C4-2B (cell line): ENCODE results near the gene FDXR.

Experiments
- ZFX ChIP-seq: fragments of 450-650 bp; IDR thresholded peaks from 2 replicates; pipeline ENCODE4 v1.6.1; 2017
- TF ChIP-seq, protein P1 (sequence below): fragments of 450-650 bp; conservative IDR thresholded peaks from 2 replicates; pipeline ENCODE4 v1.5.1; 2017; ENCODE audit warnings: mild to moderate bottlenecking

GRCh38 chr17:74917430-74917829 lies 44.6 kb upstream of the FDXR start:
- TF ChIP-seq, protein P1, sequence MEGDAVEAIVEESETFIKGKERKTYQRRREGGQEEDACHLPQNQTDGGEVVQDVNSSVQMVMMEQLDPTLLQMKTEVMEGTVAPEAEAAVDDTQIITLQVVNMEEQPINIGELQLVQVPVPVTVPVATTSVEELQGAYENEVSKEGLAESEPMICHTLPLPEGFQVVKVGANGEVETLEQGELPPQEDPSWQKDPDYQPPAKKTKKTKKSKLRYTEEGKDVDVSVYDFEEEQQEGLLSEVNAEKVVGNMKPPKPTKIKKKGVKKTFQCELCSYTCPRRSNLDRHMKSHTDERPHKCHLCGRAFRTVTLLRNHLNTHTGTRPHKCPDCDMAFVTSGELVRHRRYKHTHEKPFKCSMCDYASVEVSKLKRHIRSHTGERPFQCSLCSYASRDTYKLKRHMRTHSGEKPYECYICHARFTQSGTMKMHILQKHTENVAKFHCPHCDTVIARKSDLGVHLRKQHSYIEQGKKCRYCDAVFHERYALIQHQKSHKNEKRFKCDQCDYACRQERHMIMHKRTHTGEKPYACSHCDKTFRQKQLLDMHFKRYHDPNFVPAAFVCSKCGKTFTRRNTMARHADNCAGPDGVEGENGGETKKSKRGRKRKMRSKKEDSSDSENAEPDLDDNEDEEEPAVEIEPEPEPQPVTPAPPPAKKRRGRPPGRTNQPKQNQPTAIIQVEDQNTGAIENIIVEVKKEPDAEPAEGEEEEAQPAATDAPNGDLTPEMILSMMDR: no peak
- TF ChIP-seq ZFX: no peak
